Upper lobe of right lung (tissue), 1 donor: Measurements from ENCODE around the gene RABGGTA. TPM values are rescaled to one million over a fixed set of nuclear protein-coding genes. Genes with fewer than 3 reads are reported as not detected.
A peak's percentile ranks its signal among the peaks of the same experiment; 100 is the strongest.

ENCODE experiments used
- ATAC-seq: fragments of 200-7000 bp; cut with Tn5 transposase; one replicate; pipeline ENCODE4 v1.9.1; 2020; ENCODE audit warnings: mild to moderate bottlenecking, moderate library complexity
- DNase-seq: peaks from one replicate; pipeline ENCODE4 v3.0.0-alpha.2; 2020
- H3K27ac ChIP-seq: fragments of 200-600 bp; one replicate; pipeline ENCODE4 v1.8.0; 2022
- H3K27me3 ChIP-seq: fragments of 200-600 bp; one replicate; pipeline ENCODE4 v1.8.0; 2022; ENCODE audit warnings: mild to moderate bottlenecking
- H3K36me3 ChIP-seq: fragments of 200-600 bp; one replicate; pipeline ENCODE4 v1.8.0; 2022
- H3K4me1 ChIP-seq: fragments of 200-600 bp; one replicate; pipeline ENCODE4 v1.8.0; 2022
- H3K4me3 ChIP-seq: fragments of 200-600 bp; one replicate; pipeline ENCODE4 v1.8.0; 2022; ENCODE audit warnings: mild to moderate bottlenecking
- H3K9me3 ChIP-seq: fragments of 200-600 bp; one replicate; pipeline ENCODE4 v1.8.0; 2022
- intact Hi-C: fragments of 100-400 bp; cut with DNase I; formaldehyde crosslinking; loops from one replicate; pipeline ENCODE4 v1.11.0; 2022
- total RNA-seq: library from RNA; stranded (reverse); fragmentation: NEBNext Ultra II Directional; extraction: Animal tissue kit (Norgen Biotek cat#: 25700); gene quantifications from one replicate; pipeline ENCODE4 v1.2.1, GENCODE V29; 2021
- TF ChIP-seq, protein P1 (sequence below): fragments of 200-600 bp; IDR thresholded peaks from one replicate; pipeline ENCODE4 v1.8.0; 2022; ENCODE audit warnings: antibody characterized with exemption
- donor health status: DM: no; HTN: yes; CAD: no; lungs with severe emphysema.

The RABGGTA gene
- total RNA-seq, 1 donor from 2014 or later = 50.3 TPM

DNA sequence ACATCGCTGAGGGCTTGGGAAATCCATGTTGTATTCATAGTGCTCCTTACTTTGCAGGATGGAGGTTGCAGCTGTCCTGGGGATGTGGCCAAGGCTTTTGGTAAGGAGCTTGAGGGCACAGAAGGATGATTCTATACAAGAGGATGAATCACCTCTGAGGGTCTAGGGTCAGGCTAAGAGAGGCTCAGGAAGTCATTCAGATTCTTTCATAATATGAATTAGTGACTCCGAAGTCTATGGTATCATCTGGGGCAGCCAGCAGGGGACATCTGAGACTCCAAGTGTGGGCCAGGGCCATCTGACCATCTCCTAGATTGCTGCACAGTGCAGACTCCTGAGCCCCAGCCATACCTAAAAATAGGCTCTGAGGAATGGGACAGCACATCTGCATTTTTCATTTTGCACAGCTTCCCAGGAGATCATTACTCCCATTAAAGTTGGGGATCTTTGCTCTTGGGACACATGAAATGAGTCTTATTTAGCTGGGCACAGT lies 33.9 kb downstream of the RABGGTA start:
- peaks cover 49% of the 10 kb centered on the region for H3K4me1 ChIP-seq
- intact Hi-C loops = no loop called here
- no peaks in the 10 kb centered on the region for H3K9me3 ChIP-seq
- ATAC-seq (no peak), DNase-seq (no peak)
- no peak overlapping the region for H3K27ac ChIP-seq
- H3K36me3 ChIP-seq = peaks cover 63% of the 10 kb centered on the region
- no peaks in the 10 kb centered on the region for H3K27me3 ChIP-seq
- H3K4me3 ChIP-seq = no peak overlapping the region
- TF ChIP-seq, protein P1, sequence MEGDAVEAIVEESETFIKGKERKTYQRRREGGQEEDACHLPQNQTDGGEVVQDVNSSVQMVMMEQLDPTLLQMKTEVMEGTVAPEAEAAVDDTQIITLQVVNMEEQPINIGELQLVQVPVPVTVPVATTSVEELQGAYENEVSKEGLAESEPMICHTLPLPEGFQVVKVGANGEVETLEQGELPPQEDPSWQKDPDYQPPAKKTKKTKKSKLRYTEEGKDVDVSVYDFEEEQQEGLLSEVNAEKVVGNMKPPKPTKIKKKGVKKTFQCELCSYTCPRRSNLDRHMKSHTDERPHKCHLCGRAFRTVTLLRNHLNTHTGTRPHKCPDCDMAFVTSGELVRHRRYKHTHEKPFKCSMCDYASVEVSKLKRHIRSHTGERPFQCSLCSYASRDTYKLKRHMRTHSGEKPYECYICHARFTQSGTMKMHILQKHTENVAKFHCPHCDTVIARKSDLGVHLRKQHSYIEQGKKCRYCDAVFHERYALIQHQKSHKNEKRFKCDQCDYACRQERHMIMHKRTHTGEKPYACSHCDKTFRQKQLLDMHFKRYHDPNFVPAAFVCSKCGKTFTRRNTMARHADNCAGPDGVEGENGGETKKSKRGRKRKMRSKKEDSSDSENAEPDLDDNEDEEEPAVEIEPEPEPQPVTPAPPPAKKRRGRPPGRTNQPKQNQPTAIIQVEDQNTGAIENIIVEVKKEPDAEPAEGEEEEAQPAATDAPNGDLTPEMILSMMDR = no peak

- Histone ChIP-seq H3K9me3 (no peaks in the 10 kb centered on the region), H3K36me3 (peaks cover 63% of the 10 kb centered on the region), H3K27ac (no peak overlapping the region), H3K4me3 (no peak overlapping the region), H3K4me1 (peaks cover 49% of the 10 kb centered on the region), H3K27me3 (no peaks in the 10 kb centered on the region)
- ATAC-seq (no peak), DNase-seq (no peak)
- intact Hi-C loops = no loop called here
- TF ChIP-seq, protein P1 = no peak
These were observed 34.5 kb downstream of the RABGGTA start for GRCh38 chr14:24236689-24237462.

- Histone ChIP-seq H3K36me3 (peaks cover 60% of the 10 kb centered on the region), H3K4me1 (peaks cover 46% of the 10 kb centered on the region), H3K27me3 (no peaks in the 10 kb centered on the region), H3K9me3 (no peaks in the 10 kb centered on the region), H3K27ac (no peak overlapping the region), H3K4me3 (no peak overlapping the region)
- DNase-seq (no peak), ATAC-seq (no peak)
- intact Hi-C loops = no loop called here
- TF ChIP-seq, protein P1 = no peak
These were observed 35.4 kb downstream of the RABGGTA start for GRCh38 chr14:24235804-24236688.

DNA sequence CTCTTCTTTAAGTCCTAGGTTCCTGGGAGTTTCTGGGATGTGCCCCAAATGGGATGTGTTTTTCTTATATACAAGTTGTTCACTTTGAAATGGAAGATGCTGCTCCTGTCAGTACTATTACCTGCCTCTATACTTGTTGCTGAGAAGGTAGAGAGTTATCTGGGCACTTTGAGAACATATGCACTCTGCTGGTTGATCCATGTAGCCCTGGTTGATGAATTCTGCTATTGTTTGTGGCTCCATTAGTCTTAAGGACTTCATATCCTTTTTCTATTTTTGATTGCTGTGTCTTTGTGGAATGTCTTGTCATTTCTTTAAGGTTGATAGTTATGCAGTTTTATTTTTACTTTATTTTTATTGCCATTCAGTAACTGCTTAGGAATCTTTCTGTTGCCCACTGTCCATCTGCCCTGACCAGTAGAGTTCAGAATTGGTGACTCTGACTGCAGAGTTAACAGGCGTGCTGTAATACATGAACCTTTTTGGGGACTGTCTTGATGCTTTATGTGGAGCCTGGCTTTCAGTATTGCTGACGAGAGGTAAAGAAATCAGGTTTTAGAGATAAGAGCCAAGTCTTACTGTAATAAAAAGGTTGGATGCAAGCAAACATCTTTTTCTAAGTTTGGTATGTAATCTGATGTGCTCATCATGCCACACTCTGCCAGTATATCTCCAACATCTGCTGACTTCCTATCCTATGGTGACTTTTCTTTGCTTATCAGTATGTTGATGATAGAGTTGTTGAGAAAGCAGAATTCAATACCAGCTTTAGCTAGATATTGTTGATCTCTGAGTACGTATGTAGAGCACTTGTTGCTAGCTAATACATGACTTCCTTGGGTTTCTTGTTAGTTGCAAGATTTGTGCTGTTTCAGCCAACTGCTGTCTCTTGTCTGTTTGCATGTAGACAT lies 37.0 kb downstream of the RABGGTA start:
- Histone ChIP-seq H3K27ac (peak overlapping the region; percentile 6), H3K4me3 (no peak overlapping the region), H3K36me3 (peaks cover 43% of the 10 kb centered on the region), H3K9me3 (no peaks in the 10 kb centered on the region), H3K4me1 (peaks cover 34% of the 10 kb centered on the region), H3K27me3 (no peaks in the 10 kb centered on the region)
- ATAC-seq (no peak), DNase-seq (no peak)
- TF ChIP-seq, protein P1 = no peak
- intact Hi-C loops = no loop called here

GRCh38 chr14:24233538-24233866 lies 37.9 kb downstream of the RABGGTA start:
- DNase-seq (no peak), ATAC-seq (no peak)
- intact Hi-C loops = no loop called here
- Histone ChIP-seq H3K27ac (peak overlapping the region; percentile 91), H3K9me3 (no peaks in the 10 kb centered on the region), H3K4me1 (peaks cover 25% of the 10 kb centered on the region), H3K36me3 (peaks cover 34% of the 10 kb centered on the region), H3K4me3 (peak overlapping the region; percentile 80), H3K27me3 (no peaks in the 10 kb centered on the region)
- TF ChIP-seq, protein P1 = no peak
